ENCODE measurements around the gene PSMA2. TPM values are rescaled to one million over a fixed set of nuclear protein-coding genes. Genes with fewer than 3 reads are reported as not detected.
A peak's percentile ranks its signal among the peaks of the same experiment; 100 is the strongest.

The PSMA2 gene
- total and polyA plus RNA-seq, 5 experiments from 2014 or later, result 39.6 to 265 (median 199) TPM

DNA sequence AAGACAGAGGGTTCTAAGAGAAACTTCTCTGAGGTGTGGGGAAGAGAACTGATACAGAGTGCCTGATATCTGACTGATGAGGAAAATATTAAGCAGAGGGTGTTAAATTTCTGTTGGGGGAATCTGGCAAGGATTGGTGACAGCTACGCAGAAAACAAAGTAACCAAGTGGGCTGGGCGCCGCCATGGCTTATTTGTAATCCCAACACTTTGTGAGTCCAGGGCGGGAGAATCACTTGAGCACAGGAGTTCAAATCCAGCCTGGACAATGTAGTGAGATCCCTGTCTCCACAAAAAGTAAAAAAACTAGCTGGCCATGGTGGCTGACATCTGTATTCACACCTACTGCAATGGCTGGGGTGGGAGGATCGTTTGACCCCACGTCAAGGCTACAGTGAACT, 18.0 kb downstream of the PSMA2 start:
- Mint-ChIP-seq H3K36me3 (peaks cover 0 to 38% (median 7%) of the 10 kb centered on the region in 3 donors), H3K9me3 (no peaks in the 10 kb centered on the region), H3K27me3 (no peaks in the 10 kb centered on the region), H3K4me3 (peak overlapping the region in 9 of 10 donors; percentile 10 to 88 (median 84)), H3K27ac (peak overlapping the region; percentile 76 to 97 (median 93)), H3K4me1 (peaks cover 32 to 60% (median 50%) of the 10 kb centered on the region in 4 donors)
- DNase-seq (no peak), ATAC-seq (no peak)
- POLR2A ChIA-PET, result interaction anchor here (0.7 to 4.8 kb wide), 2 partner anchors 18 to 1045 kb away, joined by 3 to 30 read pairs; partner anchors contain the start of genes MRPL32 and PSMA2

GRCh38 chr7:42913591-42913990, 18.4 kb downstream of the PSMA2 start:
- Mint-ChIP-seq H3K4me1 (peaks cover 31 to 63% (median 50%) of the 10 kb centered on the region in 4 donors), H3K9me3 (no peaks in the 10 kb centered on the region), H3K27me3 (no peaks in the 10 kb centered on the region), H3K27ac (peak overlapping the region; percentile 76 to 97 (median 93)), H3K36me3 (peaks cover 0 to 34% (median 7%) of the 10 kb centered on the region in 3 donors), H3K4me3 (peak overlapping the region; percentile 10 to 88 (median 77))
- DNase-seq (peak in 3 of 10 donors; percentile 39 to 55 (median 53)), ATAC-seq (peak in 1 of 2 donors; percentile 44)
- POLR2A ChIA-PET, result interaction anchor here (0.7 to 4.8 kb wide), 2 partner anchors 18 to 1046 kb away, joined by 3 to 30 read pairs; partner anchors contain the start of genes MRPL32 and PSMA2

DNA sequence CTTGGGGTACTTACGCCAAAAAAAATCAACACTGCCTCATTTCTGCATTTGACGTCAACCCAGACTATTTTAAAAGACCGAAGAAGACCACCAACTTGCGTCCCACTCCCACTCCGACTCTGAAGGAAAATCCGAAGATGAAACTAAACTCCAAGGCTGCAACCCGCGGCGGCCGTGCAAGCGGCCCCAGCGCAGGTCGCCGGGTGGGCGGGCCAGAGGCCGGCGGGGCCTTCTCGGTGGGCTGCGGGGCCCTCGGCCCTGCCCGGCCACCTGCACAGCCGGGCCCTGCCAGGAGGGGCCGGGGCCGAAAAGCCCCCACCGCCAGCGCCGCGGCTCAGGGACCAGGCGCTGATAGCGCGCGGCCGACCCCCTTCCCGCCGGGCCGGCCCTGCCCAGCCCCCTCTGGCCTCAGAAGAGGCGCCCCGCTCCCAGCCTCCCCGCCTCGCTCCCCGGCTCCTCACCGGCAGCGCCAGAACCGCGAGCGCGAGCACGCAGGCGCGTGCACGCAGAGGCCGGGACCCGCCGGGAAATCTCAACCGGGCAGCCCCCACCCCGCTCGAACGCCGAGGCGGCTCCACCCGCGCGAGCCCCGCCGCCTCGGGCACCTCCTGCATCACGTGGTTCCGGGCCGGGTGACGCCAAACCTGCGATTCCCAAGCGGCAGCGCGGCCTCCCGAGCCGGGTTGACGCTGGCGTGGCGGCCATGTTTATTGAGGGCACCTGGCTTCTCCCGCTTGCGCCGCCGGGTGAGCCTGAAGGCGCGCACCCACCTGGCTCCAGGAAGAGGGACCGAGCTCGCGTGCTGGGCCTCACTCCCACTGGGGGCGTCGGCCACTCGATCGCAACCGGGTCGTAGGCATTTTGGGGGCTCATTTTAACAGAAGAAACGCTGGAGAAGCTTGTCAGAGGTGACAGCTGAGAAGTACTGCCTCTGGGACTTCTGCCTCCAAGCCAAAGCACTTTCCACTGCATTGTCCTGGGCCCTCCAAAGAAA, 20.2 kb downstream of the PSMA2 start, which contains the start of gene C7orf25:
TSS of gene C7orf25 (minus strand) at position 617 of the 994 bp plus-strand sequence. CDS start 1,170 bp downstream, outside the sequence.
- POLR2A ChIA-PET, result interaction anchor here (0.7 to 4.8 kb wide), 9 partner anchors 8 to 1578 kb away, joined by 3 to 30 read pairs (median 5); partner anchors contain the start of genes MRPL32 and PSMA2
- peaks cover 0 to 17% (median 2%) of the 10 kb centered on the region in 3 donors for H3K36me3 Mint-ChIP-seq
- ATAC-seq, result peak; percentile 88 to 93

GRCh38 chr7:42910306-42910705, 21.7 kb downstream of the PSMA2 start:
- Mint-ChIP-seq H3K9me3 (no peaks in the 10 kb centered on the region), H3K36me3 (peaks cover 0 to 3% (median 2%) of the 10 kb centered on the region in 3 donors), H3K4me3 (peak overlapping the region in 9 of 10 donors; percentile 14 to 96 (median 92)), H3K4me1 (peaks cover 37 to 73% (median 57%) of the 10 kb centered on the region in 4 donors), H3K27ac (peak overlapping the region in 6 of 10 donors; percentile 11 to 94 (median 39)), H3K27me3 (no peaks in the 10 kb centered on the region)
- DNase-seq (no peak), ATAC-seq (no peak)
- POLR2A ChIA-PET, result interaction anchor here (1.7 to 3.3 kb wide), 2 partner anchors 22 kb away, joined by 6 to 10 read pairs; partner anchors contain the start of genes MRPL32 and PSMA2

More for the DNA sequence above, 20.2 kb downstream of the PSMA2 start, which contains the start of gene C7orf25:
- Mint-ChIP-seq H3K27ac (peak within 1 kb of the TSS; percentile 89 to 97 (median 95)), H3K4me3 (peak within 1 kb of the TSS; percentile 84 to 97 (median 93)), H3K9me3 (no peaks in the 10 kb centered on the region), H3K4me1 (peaks cover 37 to 76% (median 58%) of the 10 kb centered on the region in 4 donors), H3K27me3 (no peaks in the 10 kb centered on the region)
- DNase-seq, result peak; percentile 93 to 97 (median 95)

DNA sequence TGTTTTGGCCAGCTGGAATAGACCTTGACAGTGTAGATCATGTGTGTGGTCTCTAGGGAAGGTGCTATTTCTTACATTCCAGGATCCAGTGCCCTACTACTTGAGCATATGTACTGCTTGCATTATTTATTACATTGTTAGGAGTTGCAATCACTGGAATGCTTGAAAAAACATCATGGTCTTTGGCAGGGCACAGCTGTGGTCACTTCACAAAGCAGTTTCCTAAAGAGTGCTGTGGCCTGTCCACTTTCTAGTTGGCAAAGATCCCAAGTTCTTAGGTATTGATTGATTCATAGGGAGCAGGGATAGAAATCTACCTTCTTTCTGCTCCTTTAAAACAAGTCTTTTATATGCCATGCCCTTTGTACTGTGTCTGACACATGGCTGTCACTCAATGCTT, 24.7 kb downstream of the PSMA2 start:
- peaks cover 0 to 2% (median 0%) of the 10 kb centered on the region in 3 donors for H3K36me3 Mint-ChIP-seq
- ATAC-seq (no peak), DNase-seq (no peak)
- POLR2A ChIA-PET, result no interaction called here
- no peaks in the 10 kb centered on the region for H3K27me3 Mint-ChIP-seq
- peaks cover 20 to 43% (median 28%) of the 10 kb centered on the region in 4 donors for H3K4me1 Mint-ChIP-seq
- no peak overlapping the region for H3K4me3 Mint-ChIP-seq
- H3K9me3 Mint-ChIP-seq, result no peaks in the 10 kb centered on the region
- H3K27ac Mint-ChIP-seq, result no peak overlapping the region

- Mint-ChIP-seq H3K9me3 (no peaks in the 10 kb centered on the region), H3K4me3 (no peak overlapping the region), H3K27ac (no peak overlapping the region), H3K27me3 (no peaks in the 10 kb centered on the region), H3K36me3 (peaks cover 0 to 2% (median 0%) of the 10 kb centered on the region in 3 donors), H3K4me1 (peaks cover 18 to 36% (median 21%) of the 10 kb centered on the region in 4 donors)
- DNase-seq (no peak), ATAC-seq (no peak)
- POLR2A ChIA-PET, result no interaction called here
Observed at GRCh38 chr7:42906181-42906580, 25.8 kb downstream of the PSMA2 start.

DNA sequence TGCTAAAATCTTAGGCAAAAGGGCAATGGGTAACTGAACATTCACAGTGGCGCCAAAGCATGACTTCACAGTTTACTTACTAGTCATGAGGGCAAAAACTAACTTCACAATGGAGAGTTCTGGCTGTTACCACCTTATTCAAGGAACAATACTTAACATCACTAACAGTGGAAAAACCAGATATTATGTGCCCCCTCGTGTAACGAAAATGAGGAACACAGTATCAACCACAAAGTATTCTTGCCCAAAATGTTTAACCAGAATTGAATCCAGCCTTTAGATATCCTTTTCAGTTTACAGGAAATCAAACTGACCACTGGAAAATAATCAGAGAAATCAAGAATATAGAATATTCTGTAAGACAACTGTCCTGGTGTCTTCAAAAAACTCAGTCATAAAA, 29.6 kb downstream of the PSMA2 start:
- Mint-ChIP-seq H3K36me3 (peaks cover 0 to 9% (median 0%) of the 10 kb centered on the region in 3 donors), H3K9me3 (peaks cover 0 to 12% (median 1%) of the 10 kb centered on the region in 9 donors), H3K4me3 (no peak overlapping the region), H3K27me3 (no peaks in the 10 kb centered on the region), H3K27ac (no peak overlapping the region), H3K4me1 (no peaks in the 10 kb centered on the region)
- POLR2A ChIA-PET, result no interaction called here
- DNase-seq (no peak), ATAC-seq (no peak)

- POLR2A ChIA-PET, result no interaction called here
- Mint-ChIP-seq H3K9me3 (peaks cover 3 to 27% (median 8%) of the 10 kb centered on the region in 9 donors), H3K4me3 (no peak overlapping the region), H3K27me3 (peaks cover 0 to 4% (median 0%) of the 10 kb centered on the region in 5 donors), H3K27ac (peak overlapping the region in 1 of 10 donors; percentile 43), H3K4me1 (peaks cover 0 to 3% (median 0%) of the 10 kb centered on the region in 4 donors), H3K36me3 (peaks cover 0 to 22% (median 8%) of the 10 kb centered on the region in 3 donors)
- DNase-seq, result no peak
- ATAC-seq, result no peak
Observed at GRCh38 chr7:42900842-42901241, 31.1 kb downstream of the PSMA2 start.

DNA sequence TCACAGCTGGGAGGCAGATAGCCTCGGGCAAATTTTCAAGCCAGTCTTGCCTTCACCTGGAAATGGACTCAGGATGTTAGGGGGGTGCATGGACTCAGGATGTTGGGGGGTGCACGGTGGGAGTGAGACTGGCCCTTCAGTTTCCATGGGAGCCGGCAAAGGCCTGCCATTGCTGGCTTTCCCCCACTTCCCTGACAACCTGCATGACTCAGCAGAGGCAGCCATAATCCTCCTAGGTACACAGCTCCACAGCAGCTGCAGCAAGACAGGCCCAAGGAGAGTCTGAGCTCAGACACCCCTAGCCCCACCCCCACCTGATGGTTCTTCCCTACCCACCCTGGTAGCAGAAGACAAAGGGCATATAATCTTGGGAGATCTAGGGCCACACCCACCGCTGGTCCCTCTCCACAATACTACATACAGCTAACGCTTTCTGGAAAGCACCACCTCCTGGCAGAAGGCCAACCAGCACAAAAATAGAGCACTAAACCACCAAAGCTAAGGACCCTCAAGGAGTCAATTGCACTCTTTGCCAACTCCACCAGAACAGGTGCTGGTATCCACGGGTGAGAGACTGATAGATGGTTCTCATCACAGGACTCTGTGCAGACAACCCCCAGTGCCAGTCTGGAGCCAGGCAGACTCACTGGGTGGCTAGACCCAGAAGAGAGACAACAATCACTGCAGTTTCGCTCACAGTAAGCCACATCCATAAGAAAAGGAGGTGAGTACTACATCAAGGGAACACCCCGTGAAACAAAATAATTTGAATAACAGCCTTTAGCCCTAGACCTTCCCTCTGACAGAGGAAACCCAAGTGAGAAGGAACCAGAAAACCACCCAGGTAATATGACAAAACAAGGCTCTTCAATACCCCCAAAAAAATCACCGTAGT, 38.4 kb downstream of the PSMA2 start:
- H3K4me3 Mint-ChIP-seq, result peak overlapping the region in 1 of 10 donors; percentile 14
- H3K4me1 Mint-ChIP-seq, result peaks cover 6 to 9% (median 7%) of the 10 kb centered on the region in 4 donors
- peaks cover 7 to 38% (median 26%) of the 10 kb centered on the region in 3 donors for H3K36me3 Mint-ChIP-seq
- peaks cover 7 to 48% (median 23%) of the 10 kb centered on the region in 9 donors for H3K9me3 Mint-ChIP-seq
- H3K27me3 Mint-ChIP-seq, result peaks cover 0 to 4% (median 0%) of the 10 kb centered on the region in 5 donors
- ATAC-seq (no peak), DNase-seq (no peak)
- POLR2A ChIA-PET, result interaction anchor here (0.5 kb wide), 1 partner anchor 31 kb away, joined by 5 read pairs; no protein-coding TSS in a partner anchor
- H3K27ac Mint-ChIP-seq, result no peak overlapping the region

DNA sequence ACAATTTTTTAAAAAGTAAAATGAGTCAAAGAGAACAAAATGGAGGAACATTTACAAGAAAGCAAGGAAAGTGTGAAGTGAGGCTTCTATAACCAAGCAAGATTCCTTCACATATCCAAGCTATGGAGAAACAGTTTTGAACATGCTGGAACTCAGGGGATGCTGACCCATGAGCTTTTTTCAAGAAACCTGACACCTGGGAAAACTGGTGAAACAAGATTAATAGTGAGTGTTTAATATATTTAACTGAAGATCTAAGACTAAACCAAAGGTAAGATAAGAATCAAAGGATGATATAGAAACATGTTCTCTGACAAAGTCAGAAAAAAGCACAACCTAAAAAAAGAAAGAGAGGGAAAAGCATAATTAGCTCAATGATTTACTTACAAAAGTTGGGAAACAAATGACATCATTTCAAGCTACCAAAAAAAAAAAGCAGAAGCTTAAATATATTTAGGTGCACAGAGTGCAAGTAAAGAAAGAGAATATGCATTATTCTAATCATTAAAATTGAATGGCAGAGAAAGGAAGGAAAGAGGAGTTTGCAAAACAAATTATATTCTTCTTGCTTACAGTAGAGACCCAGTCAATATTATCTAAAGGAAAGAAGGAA, 45.0 kb downstream of the PSMA2 start:
- H3K36me3 Mint-ChIP-seq, result no peaks in the 10 kb centered on the region
- H3K4me3 Mint-ChIP-seq, result peak overlapping the region; percentile 58 to 94 (median 92)
- POLR2A ChIA-PET, result interaction anchor here (0.8 to 3.3 kb wide), 4 partner anchors 9 to 699 kb away, joined by 3 to 22 read pairs (median 4); partner anchors contain the start of genes MRPL32 and PSMA2
- H3K27me3 Mint-ChIP-seq, result no peaks in the 10 kb centered on the region
- H3K9me3 Mint-ChIP-seq, result no peaks in the 10 kb centered on the region
- peaks cover 18 to 24% (median 23%) of the 10 kb centered on the region in 4 donors for H3K4me1 Mint-ChIP-seq
- DNase-seq (no peak), ATAC-seq (no peak)
- peak overlapping the region; percentile 55 to 98 (median 96) for H3K27ac Mint-ChIP-seq

GRCh38 chr7:42886129-42886528, 45.8 kb downstream of the PSMA2 start:
- H3K27ac Mint-ChIP-seq, result peak overlapping the region in 2 of 10 donors; percentile 14 to 52
- ATAC-seq, result no peak
- POLR2A ChIA-PET, result interaction anchor here (0.8 kb wide), 1 partner anchor 700 kb away, joined by 3 read pairs; no protein-coding TSS in a partner anchor

More at GRCh38 chr7:42886129-42886528, 45.8 kb downstream of the PSMA2 start:
- Mint-ChIP-seq H3K27me3 (no peaks in the 10 kb centered on the region), H3K4me3 (peak overlapping the region in 1 of 10 donors; percentile 4), H3K4me1 (peaks cover 18 to 24% (median 23%) of the 10 kb centered on the region in 4 donors), H3K36me3 (no peaks in the 10 kb centered on the region), H3K9me3 (no peaks in the 10 kb centered on the region)
- DNase-seq, result no peak
